Natural killer cell (primary cell): ENCODE data around the gene BCL2L1. TPM values are rescaled to one million over a fixed set of nuclear protein-coding genes. Genes with fewer than 3 reads are reported as not detected.
"Not testable (repeated sequence)": the region's sequence is repeated elsewhere in the genome, so short reads cannot be mapped to it uniquely, and the experiment has no call there.

Experiments
- ATAC-seq, 3 donors: fragments of 150-1000 bp in 2 of 3; fragments of 200-7000 bp in 1 of 3; cut with Tn5 transposase; 1 replicate in 1 of 3; 2 replicates in 2 of 3; pipeline ENCODE4 v1.10.0; 2021; ENCODE audit warnings: mild to moderate bottlenecking in 2 of 3, moderate library complexity in 2 of 3
- DNase-seq, 2 donors: peaks; one replicate each; pipeline versions ENCODE4 v3.0.0 to v3.0.0-alpha.2; 2013 to 2021; ENCODE audit warnings: mixed read lengths in 1 of 2
- H3K27ac ChIP-seq: one replicate; pipeline ENCODE4 v1.5.1; 2013; ENCODE audit warnings: mild to moderate bottlenecking, low read length
- H3K27me3 ChIP-seq: one replicate; pipeline ENCODE4 v1.6.1; 2013; ENCODE audit warnings: low read length; ENCODE audit not compliant: control insufficient read depth, insufficient read depth
- H3K36me3 ChIP-seq: one replicate; pipeline ENCODE4 v1.6.1; 2013; ENCODE audit warnings: low read length; ENCODE audit not compliant: control insufficient read depth, insufficient read depth
- H3K4me1 ChIP-seq: one replicate; pipeline ENCODE4 v1.6.1; 2013; ENCODE audit warnings: low read length; ENCODE audit not compliant: control insufficient read depth, insufficient read depth
- H3K4me3 ChIP-seq: one replicate; pipeline ENCODE4 v1.5.1; 2013; ENCODE audit warnings: low read length
- H3K9me3 ChIP-seq: one replicate; pipeline ENCODE4 v1.6.1; 2013; ENCODE audit warnings: low read length; ENCODE audit not compliant: control insufficient read depth, insufficient read depth
- H3K27ac Mint-ChIP-seq, 2 donors: one replicate each; pipeline ENCODE4 v1.8.0; 2022; ENCODE audit warnings: mild to moderate bottlenecking in 2 of 2, mixed read lengths in 2 of 2, moderate library complexity in 1 of 2
- H3K27me3 Mint-ChIP-seq, 2 donors: one replicate each; pipeline ENCODE4 v1.8.0; 2022; ENCODE audit warnings: low read depth in 2 of 2, mixed read lengths in 2 of 2
- H3K36me3 Mint-ChIP-seq: one replicate; pipeline ENCODE4 v1.8.0; 2022; ENCODE audit warnings: mixed read lengths
- H3K4me1 Mint-ChIP-seq, 2 donors: one replicate each; pipeline ENCODE4 v1.8.0; 2022; ENCODE audit warnings: mixed read lengths in 2 of 2
- H3K4me3 Mint-ChIP-seq: one replicate; pipeline ENCODE4 v1.8.0; 2022; ENCODE audit warnings: mild to moderate bottlenecking, moderate library complexity, mixed read lengths
- H3K9me3 Mint-ChIP-seq, 2 donors: one replicate each; pipeline ENCODE4 v1.8.0; 2022; ENCODE audit warnings: mixed read lengths in 2 of 2
- CTCF ChIP-seq: fragments of 200-600 bp; IDR thresholded peaks from one replicate; pipeline ENCODE4 v1.8.0; 2022; ENCODE audit warnings: antibody characterized with exemption
- WGBS: methylation state at CpG from one replicate; pipeline ENCODE4 v1.1.7; 2013; ENCODE audit warnings: missing lambda C conversion rate; ENCODE audit not compliant: insufficient coverage; 5-methylcytosine and 5-hydroxymethylcytosine counted together
- intact Hi-C: fragments of 100-400 bp; cut with micrococcal nuclease; formaldehyde crosslinking; loops from one replicate; pipeline ENCODE4 v1.14.2; 2022
- total RNA-seq, 4 donors: library from RNA; stranded (reverse); fragments of 120-200 nt in 1 of 4; gene quantifications; one replicate each; pipeline versions ENCODE4 v1.2.3 to v1.2.4, GENCODE V29; 2013 to 2022

The BCL2L1 gene
- total RNA-seq, 3 donors from 2014 or later (not counting 1 experiment from before 2014, with no cell fraction given), result 67.4 to 92.6 (median 78.6) TPM

DNA sequence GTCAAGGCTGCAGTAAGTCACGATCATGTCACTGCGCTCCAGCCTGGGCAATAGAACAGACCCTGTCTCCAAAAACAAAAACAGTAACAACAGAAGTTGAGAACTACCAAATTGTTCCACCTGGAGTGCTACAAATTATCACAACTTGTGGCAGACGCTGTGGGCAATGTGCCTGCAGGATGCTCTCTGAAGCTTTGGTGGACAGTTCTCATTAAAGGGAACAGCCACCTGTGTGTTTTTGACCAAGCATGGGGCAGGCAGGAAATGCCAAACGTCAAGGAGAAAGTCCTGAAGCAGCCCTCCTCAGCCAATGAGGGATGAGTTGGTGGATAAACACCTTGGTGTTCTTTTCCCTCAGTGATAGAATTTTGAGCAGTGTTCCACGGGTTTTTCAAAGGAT is 69.1 kb downstream of the BCL2L1 start:
- no peak overlapping the region for H3K27ac Mint-ChIP-seq
- ATAC-seq (no peak), DNase-seq (no peak)
- no peaks in the 10 kb centered on the region for H3K36me3 Mint-ChIP-seq
- intact Hi-C loops, result no loop called here
- H3K4me1 Mint-ChIP-seq, result no peaks in the 10 kb centered on the region
- no peak overlapping the region for H3K4me3 ChIP-seq
- no peaks in the 10 kb centered on the region for H3K27me3 ChIP-seq
- no peak overlapping the region for H3K27ac ChIP-seq
- H3K27me3 Mint-ChIP-seq, result no peaks in the 10 kb centered on the region
- no peak overlapping the region for H3K4me3 Mint-ChIP-seq
- H3K36me3 ChIP-seq, result no peaks in the 10 kb centered on the region
- no peaks in the 10 kb centered on the region for H3K9me3 ChIP-seq
- TF ChIP-seq CTCF, result no peak
- 60% methylated on average over 5 of the region's 5 CpGs for WGBS
- no peaks in the 10 kb centered on the region for H3K9me3 Mint-ChIP-seq
- H3K4me1 ChIP-seq, result no peaks in the 10 kb centered on the region

DNA sequence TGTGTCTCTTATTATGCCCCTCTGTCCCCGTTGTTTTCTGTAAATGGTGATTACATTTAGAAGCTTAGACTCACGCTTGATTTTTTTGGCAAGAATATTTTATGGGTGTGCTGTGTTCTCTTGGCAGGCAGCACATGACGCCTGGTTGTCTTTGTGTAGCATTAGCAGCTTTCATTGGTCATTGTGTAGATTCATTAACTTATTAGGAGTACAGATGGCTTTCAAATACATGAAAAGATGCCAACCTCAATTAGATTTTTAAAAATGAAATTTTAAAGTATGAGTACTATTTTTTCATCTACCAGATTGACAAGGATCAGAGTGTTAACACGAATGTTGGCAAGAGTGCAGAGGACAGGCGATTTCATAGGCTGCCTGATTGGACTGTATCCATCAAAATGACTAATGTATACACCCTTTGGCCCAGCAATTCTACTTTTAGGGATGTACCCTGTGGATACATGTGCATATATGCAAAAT is 69.7 kb downstream of the BCL2L1 start:
- no peaks in the 10 kb centered on the region for H3K4me1 ChIP-seq
- intact Hi-C loops, result no loop called here
- no peaks in the 10 kb centered on the region for H3K27me3 ChIP-seq
- H3K9me3 ChIP-seq, result no peaks in the 10 kb centered on the region
- H3K9me3 Mint-ChIP-seq, result no peaks in the 10 kb centered on the region
- TF ChIP-seq CTCF, result no peak
- 71% methylated on average over 5 of the region's 5 CpGs for WGBS
- H3K27ac Mint-ChIP-seq, result no peak overlapping the region
- no peak overlapping the region for H3K4me3 ChIP-seq
- H3K36me3 ChIP-seq, result no peaks in the 10 kb centered on the region
- DNase-seq (no peak), ATAC-seq (no peak)
- no peaks in the 10 kb centered on the region for H3K36me3 Mint-ChIP-seq
- no peak overlapping the region for H3K4me3 Mint-ChIP-seq
- H3K4me1 Mint-ChIP-seq, result no peaks in the 10 kb centered on the region
- no peak overlapping the region for H3K27ac ChIP-seq
- no peaks in the 10 kb centered on the region for H3K27me3 Mint-ChIP-seq

GRCh38 chr20:31648104-31648503 is 74.6 kb downstream of the BCL2L1 start:
- H3K4me1 Mint-ChIP-seq, H3K9me3 Mint-ChIP-seq, intact Hi-C loops, H3K4me1 ChIP-seq, H3K27me3 Mint-ChIP-seq, DNase-seq, H3K36me3 ChIP-seq, H3K4me3 ChIP-seq, H3K27me3 ChIP-seq, H3K36me3 Mint-ChIP-seq, ATAC-seq, H3K9me3 ChIP-seq, H3K27ac Mint-ChIP-seq, H3K27ac ChIP-seq, H3K4me3 Mint-ChIP-seq: not testable (repeated sequence)
- WGBS, result 82% methylated on average over 3 of the region's 3 CpGs

GRCh38 chr20:31644701-31645100 is 78.0 kb downstream of the BCL2L1 start:
- no peak overlapping the region for H3K4me3 Mint-ChIP-seq
- Histone ChIP-seq H3K27ac (no peak overlapping the region), H3K4me3 (no peak overlapping the region), H3K36me3 (no peaks in the 10 kb centered on the region), H3K4me1 (peaks cover 11% of the 10 kb centered on the region), H3K9me3 (no peaks in the 10 kb centered on the region), H3K27me3 (no peaks in the 10 kb centered on the region)
- no peak overlapping the region for H3K27ac Mint-ChIP-seq
- peaks cover 11 to 16% of the 10 kb centered on the region in 2 donors for H3K4me1 Mint-ChIP-seq
- intact Hi-C loops, result no loop called here
- ATAC-seq, result no peak
- 94% methylated on average over 8 of the region's 8 CpGs for WGBS
- TF ChIP-seq CTCF, result no peak
- H3K27me3 Mint-ChIP-seq, result peaks cover 19% of the 10 kb centered on the region in 2 donors
- H3K36me3 Mint-ChIP-seq, result no peaks in the 10 kb centered on the region
- DNase-seq, result no peak
- no peaks in the 10 kb centered on the region for H3K9me3 Mint-ChIP-seq
